CD4-positive, alpha-beta T cell treated with Interleukin-17A for 4 hours (primary cell): Measurements from ENCODE around the gene ZFAND3.

Source experiments
- DNase-seq: peaks from one replicate; pipeline ENCODE4 v3.0.0-alpha.2; 2020; ENCODE audit warnings: mixed read lengths

ZFAND3 gene

DNA sequence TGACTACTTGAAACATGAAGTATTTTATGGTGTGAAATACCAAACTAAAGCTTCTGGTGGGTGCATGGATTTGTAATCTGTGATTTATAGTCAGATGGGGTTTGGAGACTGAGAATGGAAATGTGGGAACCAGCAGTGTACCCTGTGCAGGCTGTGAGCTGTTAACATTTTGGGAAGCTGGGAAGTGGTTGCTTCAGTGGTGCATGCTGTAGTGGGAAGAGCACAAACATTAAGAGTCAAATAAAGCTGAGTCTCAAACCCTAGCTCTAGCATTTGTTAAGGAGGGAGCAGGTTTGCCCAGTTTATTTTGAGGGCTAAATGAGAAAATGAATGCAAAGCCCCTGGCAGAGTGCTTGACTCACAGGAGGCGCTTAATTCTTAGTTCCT is 235.7 kb downstream of the ZFAND3 start:
- DNase-seq: no peak

GRCh38 chr6:38056361-38056760 is 236.8 kb downstream of the ZFAND3 start:
- no peak for DNase-seq

DNA sequence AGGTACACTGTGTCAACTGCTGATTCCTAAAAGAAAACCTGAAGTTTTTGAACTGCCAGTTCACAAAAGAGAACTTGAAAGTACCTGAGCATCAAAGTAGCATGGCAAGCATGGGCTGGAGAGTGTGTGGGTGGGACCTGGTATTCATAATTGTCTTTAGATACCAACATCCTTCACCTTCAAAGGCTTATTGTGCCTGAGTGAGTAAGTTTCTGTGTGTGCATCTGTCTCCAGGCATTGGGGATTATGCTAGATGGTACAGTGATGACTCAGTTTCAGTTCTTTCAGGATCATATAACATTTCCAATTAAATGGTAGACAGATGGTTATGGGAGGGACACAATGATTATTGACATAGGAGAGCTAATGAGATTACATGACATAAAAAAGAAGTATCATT is 238.5 kb downstream of the ZFAND3 start:
- DNase-seq: peak; percentile 47

GRCh38 chr6:38062066-38062465 is 242.5 kb downstream of the ZFAND3 start:
- no peak for DNase-seq

- DNase-seq: no peak
These were observed 244.4 kb downstream of the ZFAND3 start for GRCh38 chr6:38063973-38064372.

- DNase-seq: no peak
These were observed 244.9 kb downstream of the ZFAND3 start for GRCh38 chr6:38064431-38064830.

- no peak for DNase-seq
These were observed 246.3 kb downstream of the ZFAND3 start for GRCh38 chr6:38065734-38066305.

DNA sequence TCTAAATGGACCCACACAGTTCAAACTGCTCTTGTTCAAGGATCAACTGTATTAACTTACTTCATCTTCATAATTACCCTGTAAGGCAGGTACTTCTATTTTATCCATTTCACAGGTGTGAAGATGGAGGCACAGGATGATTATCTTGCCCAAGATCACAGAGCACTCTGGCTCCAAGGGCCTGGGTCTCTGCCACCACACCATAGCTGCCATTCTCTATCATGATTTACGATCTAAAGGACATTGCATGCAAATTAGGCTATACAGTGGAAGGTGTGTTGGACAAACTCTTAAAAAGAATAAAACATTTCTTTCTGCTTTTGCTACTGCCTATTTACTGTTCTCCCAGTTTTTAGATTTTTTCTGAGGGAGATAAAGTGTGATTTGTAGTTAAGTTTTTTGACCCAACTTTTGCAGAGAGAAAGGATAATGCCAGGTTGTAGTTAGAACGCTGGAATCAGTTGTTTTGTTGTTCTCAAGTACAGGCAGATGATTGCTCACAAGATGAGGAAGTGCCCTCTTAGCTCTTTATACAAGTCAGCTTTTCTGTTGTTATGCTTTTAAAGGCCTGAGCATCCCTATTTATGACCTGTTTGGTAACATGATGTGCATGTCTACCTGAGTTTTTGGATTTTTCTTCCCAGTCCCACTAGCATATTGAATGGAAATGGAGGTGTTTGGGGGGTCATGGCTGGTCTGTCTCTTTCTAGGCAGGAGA is 247.9 kb downstream of the ZFAND3 start:
- DNase-seq: no peak

- no peak for DNase-seq
These were observed 249.5 kb downstream of the ZFAND3 start for GRCh38 chr6:38068854-38069590.

GRCh38 chr6:38077488-38078030 is 258.0 kb downstream of the ZFAND3 start:
- DNase-seq: no peak

- no peak for DNase-seq
These were observed 259.1 kb downstream of the ZFAND3 start for GRCh38 chr6:38078671-38079070.

DNA sequence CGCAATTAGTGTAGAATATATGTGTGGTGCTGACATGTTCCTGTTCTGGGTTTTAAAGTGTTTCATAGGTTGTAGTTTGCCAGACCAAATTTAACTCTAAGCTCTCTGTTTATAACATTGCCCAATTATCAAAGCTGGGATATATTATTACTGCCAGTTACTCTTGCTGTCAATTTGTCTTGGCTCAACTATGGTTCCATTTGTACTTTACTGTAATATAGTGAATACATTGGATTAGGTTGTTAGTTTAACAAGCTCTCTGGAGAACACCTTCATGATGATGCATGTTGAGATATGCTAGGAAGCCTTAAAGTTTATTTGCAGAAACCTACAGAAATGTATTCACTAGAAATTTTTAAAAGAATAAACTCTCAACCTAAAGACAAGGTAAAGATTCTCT is 259.6 kb downstream of the ZFAND3 start:
- no peak for DNase-seq

DNA sequence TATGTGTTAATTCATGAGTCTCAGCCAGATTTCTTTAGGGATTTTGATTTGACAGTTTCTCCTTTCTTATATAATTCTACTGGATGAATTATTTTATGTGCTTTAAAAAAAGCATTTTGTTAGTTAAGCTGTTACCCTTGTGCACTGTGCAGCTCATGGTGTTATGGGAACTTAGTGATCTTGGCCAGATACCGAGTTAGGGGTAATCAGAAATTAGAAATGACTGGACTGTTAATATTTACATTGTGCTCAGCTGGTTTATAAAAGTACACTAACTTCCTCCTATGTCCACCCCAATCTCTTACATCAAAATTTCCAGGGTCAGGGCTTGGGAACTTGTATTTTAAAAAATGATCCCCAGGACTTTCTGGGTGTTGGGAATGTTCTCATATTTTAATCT is 260.0 kb downstream of the ZFAND3 start:
- DNase-seq: no peak

GRCh38 chr6:38080360-38080759 is 260.8 kb downstream of the ZFAND3 start:
- DNase-seq: no peak

DNA sequence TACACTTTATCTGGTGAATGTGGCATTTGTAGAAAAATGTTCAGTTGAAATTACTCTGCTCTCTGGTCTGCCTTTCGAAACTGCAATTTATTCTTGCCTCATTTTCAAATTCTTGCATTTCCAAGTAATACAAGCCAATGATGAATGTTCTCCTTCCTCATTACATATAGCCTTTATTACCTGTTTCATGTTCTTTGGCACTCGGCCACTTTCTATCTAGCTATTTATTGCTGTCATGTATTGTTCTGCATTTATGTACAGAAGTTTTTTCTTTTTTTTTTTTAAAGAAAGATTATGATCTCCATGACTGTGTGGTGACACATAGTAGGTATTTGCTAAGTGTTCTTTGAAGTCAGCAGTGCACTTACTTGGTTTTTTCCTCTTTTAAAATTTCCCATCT is 261.4 kb downstream of the ZFAND3 start:
- no peak for DNase-seq

DNA sequence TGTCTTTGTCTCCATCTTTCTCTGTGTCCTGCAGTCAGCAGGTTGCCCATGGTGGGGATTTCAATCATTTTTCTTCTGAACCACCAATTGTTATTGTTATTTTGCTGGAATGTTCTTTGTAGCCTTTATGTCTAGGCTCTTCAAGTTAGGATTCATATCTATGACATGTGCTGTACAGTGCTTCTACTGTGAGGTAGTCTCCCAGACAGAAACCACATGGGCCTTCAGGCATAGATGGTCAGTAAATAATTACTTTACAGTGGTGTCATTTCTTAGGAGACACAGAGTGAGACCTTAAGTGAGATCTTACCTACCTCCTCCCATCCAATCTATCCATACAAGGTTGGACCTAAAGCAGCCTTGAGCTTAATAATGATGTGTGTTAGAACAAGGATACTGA is 265.5 kb downstream of the ZFAND3 start:
- DNase-seq: no peak

DNA sequence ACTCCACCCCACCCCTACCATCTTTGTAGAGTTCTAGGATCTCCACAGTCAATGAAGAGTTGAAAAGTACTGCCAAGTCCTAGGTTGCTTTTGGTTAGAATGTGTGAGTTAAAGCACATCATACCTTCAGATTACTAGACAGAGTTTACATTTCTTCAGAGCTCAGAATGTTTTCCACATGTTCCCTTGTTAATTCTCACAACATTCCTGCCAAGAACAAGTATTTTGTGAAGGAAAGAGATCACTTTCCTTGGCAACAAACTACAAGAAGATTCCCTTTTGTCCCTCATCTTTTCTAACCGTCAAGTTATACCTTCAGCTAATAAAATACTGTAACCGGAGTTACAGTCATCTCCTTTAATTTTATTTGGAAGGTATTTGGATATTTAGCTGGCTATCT is 266.8 kb downstream of the ZFAND3 start:
- DNase-seq: no peak

DNA sequence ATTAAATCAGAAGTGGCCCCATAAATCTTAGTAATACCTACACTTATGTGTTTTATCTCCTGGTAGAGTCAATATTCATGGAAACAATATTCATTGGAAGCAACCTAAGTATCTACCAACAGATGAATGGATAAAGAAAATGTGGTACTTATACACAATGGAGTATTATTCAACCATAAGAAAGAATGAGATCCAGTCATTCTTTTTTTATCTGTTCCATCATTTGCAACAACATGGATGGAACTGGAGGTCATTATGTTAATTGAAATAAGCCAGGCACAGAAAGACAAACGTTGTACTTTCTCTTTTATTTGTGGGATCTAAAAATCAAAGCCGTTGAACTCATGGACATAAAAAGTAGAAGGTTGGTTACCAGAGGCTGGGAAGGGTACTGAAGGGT is 268.5 kb downstream of the ZFAND3 start:
- DNase-seq: no peak

- DNase-seq: no peak
These were observed 269.3 kb downstream of the ZFAND3 start for GRCh38 chr6:38088829-38089228.

DNA sequence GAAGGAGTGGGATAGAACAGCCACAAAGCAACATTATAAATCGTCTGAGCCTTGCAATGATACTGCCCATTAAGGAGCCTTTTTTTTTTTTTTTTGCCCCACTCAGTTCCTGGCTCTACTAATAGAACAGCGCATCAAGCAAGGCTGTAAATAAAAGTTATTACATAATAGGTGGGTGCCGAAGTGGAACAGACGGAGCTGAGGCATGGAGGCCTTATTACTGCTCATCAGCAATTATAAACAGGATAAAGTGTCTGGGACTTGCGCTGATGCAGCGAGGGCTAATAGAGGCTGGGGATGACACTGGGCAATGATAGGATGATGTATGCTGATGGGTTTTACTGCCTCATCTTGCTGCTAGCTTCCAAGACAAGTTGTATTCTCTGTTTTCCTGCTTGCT is 272.1 kb downstream of the ZFAND3 start:
- no peak for DNase-seq

- no peak for DNase-seq
These were observed 272.9 kb downstream of the ZFAND3 start for GRCh38 chr6:38092465-38092864.

- no peak for DNase-seq
These were observed 273.4 kb downstream of the ZFAND3 start for GRCh38 chr6:38092964-38093363.

GRCh38 chr6:38095054-38095453 is 275.5 kb downstream of the ZFAND3 start:
- no peak for DNase-seq

- no peak for DNase-seq
These were observed 279.7 kb downstream of the ZFAND3 start for GRCh38 chr6:38099221-38099620.
